K562 (cell line): ENCODE data around the gene LDOC1. TPM values are rescaled to one million over a fixed set of nuclear protein-coding genes. Genes with fewer than 3 reads are reported as not detected.

Experiments used
- ATAC-seq: fragments of 200-7000 bp; cut with Tn5 transposase; 3 replicates; pipeline ENCODE4 v1.9.1; 2020; ENCODE audit warnings: moderate library complexity
- BruUV-seq: library from RNA; stranded (reverse); fragments of 400-500 nt; replicated peaks from 2 replicates; lab custom pipeline; 2021; lab: Mats Ljungman, UMichigan
- CTCF ChIA-PET: fragments of 300-600 bp; formaldehyde crosslinking; extraction: SDS; loops from one replicate; lab custom pipeline; 2021; ENCODE audit warnings: low intra/inter-chr PET ratio; lab: Yijun Ruan, JAX
- POLR2A ChIA-PET: fragments of 300-600, 350-650 bp; sonication (Branson Sonifier 250); formaldehyde crosslinking; extraction: SDS; loops from one replicate; lab custom pipeline; 2021; ENCODE audit warnings: antibody characterized with exemption, inconsistent platforms; lab: Yijun Ruan, JAX
- DNase-seq, 4 experiments: peaks; one replicate each; pipeline versions ENCODE4 v3.0.0 to v3.0.0-alpha.2; 2011 to 2018; ENCODE audit warnings: low spot score in 3 of 4, mixed read lengths in 3 of 4; ENCODE audit errors: extremely low read depth in 1 of 4
- FAIRE-seq: peaks from 2 replicates; lab custom pipeline; 2011; peaks lifted over from hg19 to GRCh38; lab: Jason Lieb, UNC
- H2AFZ ChIP-seq: 2 replicates; pipeline ENCODE4 v1.6.0; 2011; ENCODE audit warnings: low read depth, low read length, control low read depth, inconsistent platforms
- H3K27ac ChIP-seq: fragments of 200-600 bp; 3 replicates; pipeline ENCODE4 v1.8.0; 2011; ENCODE audit warnings: low read depth, mild to moderate bottlenecking, control low read depth, inconsistent platforms, low read length, moderate library complexity, mixed read lengths; ENCODE audit errors: extremely low read depth
- H3K27me3 ChIP-seq, 2 experiments: fragments of 300-600 bp in 1 of 2; 2 replicates in 1 of 2; 3 replicates in 1 of 2; pipeline versions ENCODE4 v1.6.0 to v1.8.0; 2011; ENCODE audit warnings: inconsistent platforms in 2 of 2, low read length in 2 of 2, mild to moderate bottlenecking in 1 of 2, mixed read lengths in 1 of 2, moderate library complexity in 1 of 2; ENCODE audit not compliant: control insufficient read depth in 2 of 2, insufficient read depth in 2 of 2
- H3K36me3 ChIP-seq: fragments of 300-600 bp; 3 replicates; pipeline ENCODE4 v1.8.0; 2011; ENCODE audit warnings: mild to moderate bottlenecking, low read length, inconsistent platforms; ENCODE audit not compliant: control insufficient read depth, insufficient read depth
- H3K4me1 ChIP-seq, 2 experiments: fragments of 200-600 bp in 1 of 2; replicated peaks in 1 of 2; 2 replicates in 1 of 2; 3 replicates in 1 of 2; pipeline versions ENCODE4 v1.5.1 to v1.8.0; 2011; ENCODE audit warnings: inconsistent platforms in 2 of 2, low read length in 2 of 2, mild to moderate bottlenecking in 1 of 2, mixed read lengths in 1 of 2, moderate library complexity in 1 of 2; ENCODE audit not compliant: control insufficient read depth in 2 of 2, insufficient read depth in 2 of 2
- H3K4me2 ChIP-seq: 2 replicates; pipeline ENCODE4 v1.6.1; 2011; ENCODE audit warnings: low read length, control low read depth, inconsistent platforms, mixed read lengths; ENCODE audit not compliant: insufficient read depth
- H3K4me3 ChIP-seq: fragments of 200-600 bp; sonication (generic), shearing (Covaris generic); 2 replicates; pipeline ENCODE4 v1.5.1; 2016; ENCODE audit warnings: control low read depth, inconsistent platforms
- H3K79me2 ChIP-seq: fragments of 200-600 bp; 3 replicates; pipeline ENCODE4 v1.8.0; 2011; ENCODE audit warnings: low read length, inconsistent platforms; ENCODE audit not compliant: control insufficient read depth, insufficient read depth
- H3K9ac ChIP-seq, 2 experiments: 2 replicates each; pipeline versions ENCODE4 v1.6.0 to v1.6.1; 2011; ENCODE audit warnings: low read depth in 2 of 2, low read length in 2 of 2, control low read depth in 1 of 2, inconsistent platforms in 1 of 2, mild to moderate bottlenecking in 1 of 2, mixed read lengths in 1 of 2; ENCODE audit not compliant: insufficient read depth in 1 of 2
- H3K9me1 ChIP-seq: one replicate; pipeline ENCODE4 v1.6.0; 2011; ENCODE audit warnings: inconsistent platforms, mild to moderate bottlenecking, low read length, moderate library complexity; ENCODE audit not compliant: control insufficient read depth, insufficient read depth
- H3K9me3 ChIP-seq: replicated peaks from 2 replicates; pipeline ENCODE4 v1.5.1; 2011; ENCODE audit warnings: low read depth, low read length, inconsistent platforms; ENCODE audit not compliant: control insufficient read depth, insufficient read depth
- H4K20me1 ChIP-seq: replicated peaks from 2 replicates; pipeline ENCODE4 v1.6.1; 2011; ENCODE audit warnings: low read length, inconsistent platforms, mixed read lengths; ENCODE audit not compliant: control insufficient read depth, insufficient read depth
- BDP1 ChIP-seq: IDR thresholded peaks from 3 replicates; pipeline ENCODE4 v1.6.1; 2011; ENCODE audit not compliant: insufficient read length, insufficient read depth
- BRF2 ChIP-seq: IDR thresholded peaks from 3 replicates; pipeline ENCODE4 v1.6.1; 2011; ENCODE audit warnings: borderline replicate concordance, mild to moderate bottlenecking; ENCODE audit not compliant: insufficient read length, insufficient read depth
- CBX5 ChIP-seq: IDR thresholded peaks from 2 replicates; pipeline ENCODE4 v1.6.1; 2014; ENCODE audit warnings: low read depth, borderline replicate concordance
- DDX20 ChIP-seq: fragments of 450-650 bp; IDR thresholded peaks from 2 replicates; pipeline ENCODE4 v1.6.1; 2016; ENCODE audit warnings: missing genetic modification characterization, low read depth, mild to moderate bottlenecking, missing compliant biosample characterization, moderate library complexity
- ILK ChIP-seq: fragments of 450-650 bp; IDR thresholded peaks from 2 replicates; pipeline ENCODE4 v1.6.1; 2016; ENCODE audit warnings: missing genetic modification characterization, low read depth, mild to moderate bottlenecking, missing compliant biosample characterization, moderate library complexity, borderline replicate concordance
- MXI1 ChIP-seq: IDR thresholded peaks from 2 replicates; pipeline ENCODE4 v1.6.1; 2011; ENCODE audit warnings: low read depth, mild to moderate bottlenecking, improper control_type of control experiment, low read length
- ZBTB26 ChIP-seq: fragments of 450-650 bp; formaldehyde crosslinking; IDR thresholded peaks from 2 replicates; pipeline ENCODE4 v1.4.0; 2022; ENCODE audit warnings: missing genetic modification characterization
- ZNF3 ChIP-seq: fragments of 250-450 bp; sonication (Bioruptor Pico); IDR thresholded peaks from 2 replicates; pipeline ENCODE4 v1.5.0; 2021; ENCODE audit warnings: mild to moderate bottlenecking, moderate library complexity
- ZNF318 ChIP-seq, 2 experiments: fragments of 450-650 bp; IDR thresholded peaks; 2 replicates each; pipeline ENCODE4 v1.6.1; 2016; ENCODE audit warnings: mild to moderate bottlenecking in 2 of 2, borderline replicate concordance in 1 of 2, low read depth in 1 of 2, moderate library complexity in 1 of 2
- WGBS: fragments of 100-300 bp; shearing (Covaris generic); methylation state at CpG from one replicate; pipeline ENCODE4 v1.1.6; 2016; ENCODE audit warnings: low coverage, mixed read lengths; ENCODE audit not compliant: insufficient coverage; ENCODE audit errors: missing lambda C conversion rate; 5-methylcytosine and 5-hydroxymethylcytosine counted together
- in situ Hi-C: fragments of 300-500 bp; cut with MboI; formaldehyde crosslinking; loops from 4 replicates; pipeline ENCODE4 v1.15.0; 2018; ENCODE audit warnings: inconsistent platforms, mixed read lengths
- intact Hi-C: fragments of 100-400 bp; cut with micrococcal nuclease; formaldehyde crosslinking; loops from 2 replicates; pipeline ENCODE4 v1.14.2; 2022
- polyA plus RNA-seq, 8 experiments: library from polyadenylated mRNA; depleted of rRNA in 4 of 8; stranded (reverse) in 5 of 8; unstranded in 3 of 8; fragments of >200 nt; fragmentation: Nextera tagmentation in 2 of 8; fragmentation: Illumina TruSeq in 1 of 8; extraction: Ambion mirVana in 2 of 8; extraction: Trizol in 1 of 8; gene quantifications; 2 replicates each; pipeline versions ENCODE4 v1.2.1 to v1.2.3, GENCODE V29; 2011 to 2014; ENCODE audit warnings: inconsistent platforms in 1 of 8, missing spikeins in 1 of 8
- total RNA-seq, 7 experiments: library from RNA; depleted of rRNA in 6 of 7; stranded (reverse); fragments of >200 nt in 6 of 7; fragmentation: Illumina TruSeq in 2 of 7; extraction: Trizol in 2 of 7; gene quantifications; 2 replicates each; pipeline versions ENCODE4 v1.2.1 to v1.2.3, GENCODE V29; 2011 to 2021; ENCODE audit warnings: low replicate concordance in 1 of 7

Gene LDOC1
- total and polyA plus RNA-seq, 9 of the 15 experiments (the other 6 are each of a cell fraction or from before 2014, with no cell fraction given), result 0.65 to 3.4 (median 0.95) TPM; not detected in 2

GRCh38 chrX:141133272-141133671 is 43.7 kb downstream of the LDOC1 start:
- no peak overlapping the region for H2AFZ ChIP-seq
- no peaks in the 10 kb centered on the region for H3K27me3 ChIP-seq
- no TSS peak for BruUV-seq
- no peak for DNase-seq
- CTCF ChIA-PET, result no interaction called here
- no peaks in the 10 kb centered on the region for H3K9me3 ChIP-seq
- no peak overlapping the region for H3K4me3 ChIP-seq
- H3K27ac ChIP-seq, result no peak overlapping the region
- H3K4me2 ChIP-seq, result no peak overlapping the region
- POLR2A ChIA-PET, result no interaction called here
- no peaks in the 10 kb centered on the region for H3K4me1 ChIP-seq
- intact Hi-C loops, result no loop called here
- no peak for FAIRE-seq
- H4K20me1 ChIP-seq, result no peaks in the 10 kb centered on the region
- H3K9me1 ChIP-seq, result no peaks in the 10 kb centered on the region
- H3K36me3 ChIP-seq, result no peaks in the 10 kb centered on the region
- in situ Hi-C loops, result no loop called here
- no peak overlapping the region for H3K9ac ChIP-seq
- H3K79me2 ChIP-seq, result no peaks in the 10 kb centered on the region
- no peak for ATAC-seq
- WGBS, result 6% methylated on average over 3 of the region's 8 CpGs
- TF ChIP-seq BRF2 (no peak), BDP1 (no peak), DDX20 (tag) (no peak), ZNF318 (IDR thresholded peaks at IDR 0.05; ENCODE audit: borderline replicate concordance in 1 of 2, low read depth in 1 of 2) (no peak), CBX5 (no peak), ILK (tag) (no peak), ZNF3 (CRISPR knock-in tag) (no peak), ZBTB26 (CRISPR knock-in tag) (no peak), MXI1 (no peak)
